CD4-positive, alpha-beta T cell (primary cell): Measurements from ENCODE around the gene VPS8. TPM values are rescaled to one million over a fixed set of nuclear protein-coding genes. Genes with fewer than 3 reads are reported as not detected.

Experiments
- ATAC-seq: fragments of 200-7000 bp; cut with Tn5 transposase; one replicate; pipeline ENCODE4 v1.10.0; 2022; ENCODE audit warnings: mild to moderate bottlenecking; ENCODE audit not compliant: poor library complexity
- CTCF ChIA-PET: fragments of 350-600 bp; sonication (Branson Sonifier 250); formaldehyde crosslinking; loops from one replicate; lab custom pipeline; 2021; ENCODE audit warnings: antibody characterized with exemption, inconsistent platforms; lab: Charles Lee
- POLR2A ChIA-PET: fragments of 350-600 bp; sonication (Branson Sonifier 250); formaldehyde crosslinking; loops from one replicate; lab custom pipeline; 2021; ENCODE audit warnings: antibody characterized with exemption, inconsistent platforms; lab: Charles Lee
- DNase-seq, 14 experiments: peaks; one replicate each; pipeline ENCODE4 v3.0.0-alpha.2; 2013 to 2020; ENCODE audit warnings: mixed read lengths in 2 of 14
- H3K27ac ChIP-seq, 2 donors: one replicate each; pipeline versions ENCODE4 v1.5.1 to v1.7.0; 2013; ENCODE audit warnings: low read length in 2 of 2, low read depth in 1 of 2, mild to moderate bottlenecking in 1 of 2
- H3K27me3 ChIP-seq, 2 experiments: 1 replicate in 1 of 2; 2 replicates in 1 of 2; pipeline versions ENCODE4 v1.6.1 to v1.7.0; 2013; ENCODE audit warnings: low read length in 2 of 2, control low read depth in 1 of 2, mild to moderate bottlenecking in 1 of 2, moderate library complexity in 1 of 2; ENCODE audit not compliant: insufficient read depth in 2 of 2, control insufficient read depth in 1 of 2
- H3K36me3 ChIP-seq: one replicate; pipeline ENCODE4 v1.6.1; 2013; ENCODE audit warnings: low read length, control low read depth; ENCODE audit not compliant: insufficient read depth
- H3K4me1 ChIP-seq: one replicate; pipeline ENCODE4 v1.6.1; 2013; ENCODE audit warnings: low read length, control low read depth; ENCODE audit not compliant: insufficient read depth
- H3K4me3 ChIP-seq: one replicate; pipeline ENCODE4 v1.5.1; 2013; ENCODE audit warnings: mild to moderate bottlenecking, low read length, moderate library complexity
- H3K9me3 ChIP-seq, 2 experiments: 1 replicate in 1 of 2; 2 replicates in 1 of 2; pipeline versions ENCODE4 v1.6.1 to v1.7.0; 2013; ENCODE audit warnings: low read length in 2 of 2, mild to moderate bottlenecking in 2 of 2, control low read depth in 1 of 2, moderate library complexity in 1 of 2; ENCODE audit not compliant: control insufficient read depth in 1 of 2, insufficient read depth in 1 of 2
- H3K27ac Mint-ChIP-seq: one replicate; pipeline ENCODE4 v1.8.0; 2020; ENCODE audit warnings: mixed read lengths
- H3K27me3 Mint-ChIP-seq: one replicate; pipeline ENCODE4 v1.8.0; 2021; ENCODE audit warnings: mixed read lengths
- H3K36me3 Mint-ChIP-seq: one replicate; pipeline ENCODE4 v1.8.0; 2021; ENCODE audit warnings: low read depth, mixed read lengths
- H3K4me1 Mint-ChIP-seq: one replicate; pipeline ENCODE4 v1.8.0; 2021; ENCODE audit warnings: low read depth, mixed read lengths
- H3K4me3 Mint-ChIP-seq: one replicate; pipeline ENCODE4 v1.8.0; 2020; ENCODE audit warnings: mild to moderate bottlenecking, mixed read lengths
- H3K9me3 Mint-ChIP-seq: one replicate; pipeline ENCODE4 v1.8.0; 2020; ENCODE audit warnings: mixed read lengths
- CTCF ChIP-seq: fragments of 200-600 bp; IDR thresholded peaks from one replicate; pipeline ENCODE4 v1.8.0; 2022; ENCODE audit warnings: antibody characterized with exemption, mild to moderate bottlenecking
- intact Hi-C, 2 experiments: fragments of 100-400 bp; cut with DNase I in 1 of 2; cut with micrococcal nuclease in 1 of 2; formaldehyde crosslinking; loops; one replicate each; pipeline versions ENCODE4 v1.15.1 to v1.9.0; 2023 to 2025; cut with DNase I, micrococcal nuclease
- total RNA-seq, 174 experiments: library from RNA in 2 of 174; stranded (reverse) in 2 of 174; gene quantifications; one replicate each; pipeline ENCODE4 v1.2.3 and lab custom pipeline; 2021 to 2026

Gene VPS8
- total RNA-seq, 2 experiments from 2014 or later, result 56.8 to 61.2 TPM

GRCh38 chr3:184806567-184807271 lies 5.2 kb upstream of the VPS8 start:
- CTCF ChIA-PET, result interaction anchor here (1.1 kb wide), 1 partner anchor 26 kb away, joined by 3 read pairs; no protein-coding TSS in a partner anchor
- H3K4me3 Mint-ChIP-seq, result no peak overlapping the region

GRCh38 chr3:184807549-184807948 lies 4.4 kb upstream of the VPS8 start:
- H3K4me1 Mint-ChIP-seq, result peaks cover 16% of the 10 kb centered on the region
- Histone ChIP-seq H3K27me3 (no peaks in the 10 kb centered on the region), H3K4me1 (peaks cover 8% of the 10 kb centered on the region), H3K9me3 (no peaks in the 10 kb centered on the region), H3K4me3 (no peak overlapping the region), H3K36me3 (no peaks in the 10 kb centered on the region), H3K27ac (no peak overlapping the region)
- H3K36me3 Mint-ChIP-seq, result peaks cover 9% of the 10 kb centered on the region
- intact Hi-C loops, result no loop called here
- no peak overlapping the region for H3K27ac Mint-ChIP-seq
- no peak overlapping the region for H3K4me3 Mint-ChIP-seq
- ATAC-seq (no peak), DNase-seq (no peak)
- no peak for TF ChIP-seq CTCF
- H3K9me3 Mint-ChIP-seq, result no peaks in the 10 kb centered on the region
- CTCF ChIA-PET, result interaction anchor here (1.1 kb wide), 1 partner anchor 25 kb away, joined by 3 read pairs; no protein-coding TSS in a partner anchor
- POLR2A ChIA-PET, result no interaction called here
- H3K27me3 Mint-ChIP-seq, result no peaks in the 10 kb centered on the region

More at GRCh38 chr3:184806567-184807271, 5.2 kb upstream of the VPS8 start:
- no peak for TF ChIP-seq CTCF
- H3K27me3 Mint-ChIP-seq, result peaks cover under 1% of the 10 kb centered on the region
- peaks cover 6% of the 10 kb centered on the region for H3K4me1 ChIP-seq
- peaks cover 9% of the 10 kb centered on the region for H3K4me1 Mint-ChIP-seq
- no peak overlapping the region for H3K4me3 ChIP-seq
- ATAC-seq (no peak), DNase-seq (no peak)
- no peak overlapping the region for H3K27ac Mint-ChIP-seq
- POLR2A ChIA-PET, result no interaction called here
- H3K9me3 Mint-ChIP-seq, result no peaks in the 10 kb centered on the region
- no peak overlapping the region for H3K27ac ChIP-seq
- peaks cover under 1% of the 10 kb centered on the region for H3K36me3 Mint-ChIP-seq
- H3K9me3 ChIP-seq, result no peaks in the 10 kb centered on the region
- H3K27me3 ChIP-seq, result no peaks in the 10 kb centered on the region
- H3K36me3 ChIP-seq, result no peaks in the 10 kb centered on the region
- intact Hi-C loops, result no loop called here

- no peaks in the 10 kb centered on the region for H3K9me3 ChIP-seq
- ATAC-seq, result no peak
- H3K27me3 ChIP-seq, result no peaks in the 10 kb centered on the region
- H3K4me3 ChIP-seq, result no peak overlapping the region
- no peak for DNase-seq
- Mint-ChIP-seq H3K9me3 (no peaks in the 10 kb centered on the region), H3K27me3 (no peaks in the 10 kb centered on the region), H3K4me1 (peaks cover 20% of the 10 kb centered on the region), H3K36me3 (peaks cover 10% of the 10 kb centered on the region), H3K27ac (no peak overlapping the region), H3K4me3 (no peak overlapping the region)
- no peak for TF ChIP-seq CTCF
- no peak overlapping the region for H3K27ac ChIP-seq
- H3K36me3 ChIP-seq, result no peaks in the 10 kb centered on the region
- POLR2A ChIA-PET, result interaction anchor here (0.6 kb wide), 1 partner anchor 761 kb away, joined by 4 read pairs; no protein-coding TSS in a partner anchor
- H3K4me1 ChIP-seq, result peaks cover 13% of the 10 kb centered on the region
- CTCF ChIA-PET, result interaction anchor here (0.8 to 1.3 kb wide), 3 partner anchors 13 to 923 kb away, joined by 3 to 6 read pairs (median 3); partner anchors contain the start of gene PARL
- intact Hi-C loops, result no loop called here
Observed at GRCh38 chr3:184808021-184808420, 3.9 kb upstream of the VPS8 start.
